HL-60 (cell line): ENCODE measurements around the gene NCCRP1.

ENCODE experiments used
- DNase-seq, 2 experiments: peaks; one replicate each; pipeline ENCODE4 v3.0.0-alpha.2; 2010 to 2020; ENCODE audit warnings: low read depth in 1 of 2, low spot score in 1 of 2
- H3K27ac ChIP-seq: fragments of 250-450 bp; sonication (Bioruptor Pico); replicated peaks from 2 replicates; pipeline ENCODE4 v1.5.1; 2020; ENCODE audit warnings: mild to moderate bottlenecking, moderate library complexity
- H3K27me3 ChIP-seq: fragments of 250-450 bp; sonication (Bioruptor Pico); 2 replicates; pipeline ENCODE4 v1.5.1; 2021; ENCODE audit warnings: mild to moderate bottlenecking, moderate library complexity; ENCODE audit not compliant: insufficient read depth, poor library complexity, severe bottlenecking
- H3K4me3 ChIP-seq: replicated peaks from 2 replicates; pipeline ENCODE4 v1.5.1; 2011; ENCODE audit warnings: mild to moderate bottlenecking, control low read depth, low read length; ENCODE audit not compliant: insufficient read depth
- CTCF ChIP-seq: IDR thresholded peaks from one replicate; pipeline ENCODE4 v1.5.1; 2011; ENCODE audit warnings: low read length, control low read depth, inconsistent platforms; ENCODE audit not compliant: insufficient read depth
- GABPA ChIP-seq: IDR thresholded peaks from 2 replicates; pipeline ENCODE4 v1.6.1; 2012; ENCODE audit warnings: low read depth
- POLR2AphosphoS5 ChIP-seq: IDR thresholded peaks from 2 replicates; pipeline ENCODE4 v1.6.1; 2012; ENCODE audit warnings: low read depth
- REST ChIP-seq: IDR thresholded peaks from 2 replicates; pipeline ENCODE4 v1.6.1; 2012; ENCODE audit warnings: low read depth; ENCODE audit not compliant: insufficient replicate concordance
- SPI1 ChIP-seq: IDR thresholded peaks from 2 replicates; pipeline ENCODE4 v1.6.1; 2012; ENCODE audit warnings: low read depth, mild to moderate bottlenecking, borderline replicate concordance

NCCRP1 gene

GRCh38 chr19:39177110-39177699, 19.6 kb upstream of the NCCRP1 start:
- TF ChIP-seq POLR2AphosphoS5 (no peak), SPI1 (no peak), CTCF (no peak), REST (no peak), GABPA (no peak)
- no peak for DNase-seq
- Histone ChIP-seq H3K4me3 (no peak overlapping the region), H3K27me3 (no peaks in the 10 kb centered on the region), H3K27ac (no peak overlapping the region)

GRCh38 chr19:39177736-39178135, 19.0 kb upstream of the NCCRP1 start:
- H3K4me3 ChIP-seq, result no peak overlapping the region
- DNase-seq, result no peak
- no peaks in the 10 kb centered on the region for H3K27me3 ChIP-seq
- no peak overlapping the region for H3K27ac ChIP-seq
- TF ChIP-seq POLR2AphosphoS5 (no peak), GABPA (no peak), CTCF (no peak), SPI1 (no peak), REST (no peak)

DNA sequence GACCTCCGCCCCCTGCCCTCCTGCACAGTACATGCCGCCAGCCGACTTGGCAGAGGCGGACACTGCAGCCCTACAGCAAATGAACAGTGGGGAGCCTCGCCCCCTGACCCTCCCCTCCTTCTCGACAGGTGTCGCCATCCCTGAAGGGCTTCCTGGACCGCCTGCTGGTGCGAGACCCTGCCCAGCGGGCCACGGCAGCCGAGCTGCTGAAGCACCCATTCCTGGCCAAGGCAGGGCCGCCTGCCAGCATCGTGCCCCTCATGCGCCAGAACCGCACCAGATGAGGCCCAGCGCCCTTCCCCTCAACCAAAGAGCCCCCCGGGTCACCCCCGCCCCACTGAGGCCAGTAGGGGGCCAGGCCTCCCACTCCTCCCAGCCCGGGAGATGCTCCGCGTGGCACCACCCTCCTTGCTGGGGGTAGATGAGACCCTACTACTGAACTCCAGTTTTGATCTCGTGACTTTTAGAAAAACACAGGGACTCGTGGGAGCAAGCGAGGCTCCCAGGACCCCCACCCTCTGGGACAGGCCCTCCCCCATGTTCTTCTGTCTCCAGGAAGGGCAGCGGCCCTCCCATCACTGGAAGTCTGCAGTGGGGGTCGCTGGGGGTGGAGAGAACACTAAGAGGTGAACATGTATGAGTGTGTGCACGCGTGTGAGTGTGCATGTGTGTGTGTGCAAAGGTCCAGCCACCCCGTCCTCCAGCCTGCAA, 18.3 kb upstream of the NCCRP1 start:
- DNase-seq, result no peak
- Histone ChIP-seq H3K4me3 (no peak overlapping the region), H3K27ac (no peak overlapping the region), H3K27me3 (no peaks in the 10 kb centered on the region)
- TF ChIP-seq GABPA (no peak), CTCF (no peak), SPI1 (no peak), REST (no peak), POLR2AphosphoS5 (no peak)
